GM12878 (cell line): ENCODE measurements around the gene MPDZ.

Source experiments
- ASH2L ChIP-seq: fragments of 300-600, 200-600 bp; sonication (generic); IDR thresholded peaks from 2 replicates; pipeline ENCODE4 v1.6.1; 2017; ENCODE audit warnings: low read depth, mild to moderate bottlenecking, borderline replicate concordance
- CTCF ChIP-seq, 3 experiments: IDR thresholded peaks in 2 of 3; conservative IDR thresholded peaks in 1 of 3; 2 replicates each; pipeline ENCODE4 v1.5.1; 2011; ENCODE audit warnings: low read depth in 3 of 3, low read length in 3 of 3, mild to moderate bottlenecking in 3 of 3, control low read depth in 2 of 3, moderate library complexity in 2 of 3, inconsistent platforms in 1 of 3, mixed read lengths in 1 of 3; ENCODE audit not compliant: control insufficient read depth in 2 of 3, insufficient read depth in 1 of 3; ENCODE audit errors: extremely low read depth in 1 of 3
- EGR1 ChIP-seq, 2 experiments: IDR thresholded peaks; 1 replicate in 1 of 2; 2 replicates in 1 of 2; pipeline ENCODE4 v1.6.1; 2011 to 2012; ENCODE audit warnings: low read depth in 2 of 2, low read length in 2 of 2, borderline replicate concordance in 1 of 2, mild to moderate bottlenecking in 1 of 2, moderate library complexity in 1 of 2
- ETV6 ChIP-seq, 2 experiments: fragments of 450-650 bp in 1 of 2; IDR thresholded peaks in 1 of 2; conservative IDR thresholded peaks in 1 of 2; 2 replicates each; pipeline ENCODE4 v1.6.1; 2014; ENCODE audit warnings: antibody characterized with exemption in 1 of 2, borderline replicate concordance in 1 of 2, low read depth in 1 of 2, mild to moderate bottlenecking in 1 of 2, moderate library complexity in 1 of 2
- FOXK2 ChIP-seq: fragments of 450-650 bp; IDR thresholded peaks from 2 replicates; pipeline ENCODE4 v1.6.1; 2017; ENCODE audit warnings: mild to moderate bottlenecking, moderate library complexity
- GABPA ChIP-seq: IDR thresholded peaks from 2 replicates; pipeline ENCODE4 v1.6.1; 2014; ENCODE audit warnings: antibody characterized with exemption, low read depth, mild to moderate bottlenecking, inconsistent platforms
- POLR2A ChIP-seq: IDR thresholded peaks from 2 replicates; pipeline ENCODE4 v1.6.1; 2011; ENCODE audit warnings: low read depth, mild to moderate bottlenecking, low read length
- POLR2AphosphoS5 ChIP-seq: IDR thresholded peaks from 2 replicates; pipeline ENCODE4 v1.6.1; 2011; ENCODE audit warnings: mild to moderate bottlenecking, low read length, inconsistent platforms
- RCOR1 ChIP-seq: conservative IDR thresholded peaks from 2 replicates; pipeline ENCODE4 v1.6.1; 2012; ENCODE audit warnings: low read depth, low read length, improper control_type of control experiment
- SRF ChIP-seq, 2 experiments: IDR thresholded peaks; 2 replicates each; pipeline ENCODE4 v1.6.1; 2011; ENCODE audit warnings: low read depth in 2 of 2, low read length in 2 of 2, mild to moderate bottlenecking in 1 of 2, moderate library complexity in 1 of 2
- SUPT20H ChIP-seq: IDR thresholded peaks from 2 replicates; pipeline ENCODE4 v1.6.1; 2011; ENCODE audit warnings: low read depth, mild to moderate bottlenecking, low read length, moderate library complexity, borderline replicate concordance; ENCODE audit not compliant: control insufficient read depth
- SUZ12 ChIP-seq: fragments of 200-600 bp; sonication (generic); IDR thresholded peaks from one replicate; pipeline ENCODE4 v1.6.1; 2018; ENCODE audit warnings: antibody characterized with exemption, mild to moderate bottlenecking; ENCODE audit not compliant: unreplicated experiment
- TF ChIP-seq, protein P1 (sequence below): IDR thresholded peaks from 2 replicates; pipeline ENCODE4 v1.6.1; 2012; ENCODE audit warnings: low read length, inconsistent platforms

- TF ChIP-seq EGR1 (IDR thresholded peaks at IDR 0.05; ENCODE audit: borderline replicate concordance in 1 of 2, low read depth in 2 of 2, low read length in 2 of 2) (no peak), RCOR1 (no peak), SUPT20H (no peak), FOXK2 (no peak), GABPA (no peak), SUZ12 (no peak), CTCF (IDR thresholded peaks at IDR 0.05 in 2 of 3, conservative IDR thresholded peaks at IDR 0.05 in 1 of 3; ENCODE audit: control insufficient read depth in 2 of 3, extremely low read depth in 1 of 3, insufficient read depth in 1 of 3, low read depth in 3 of 3, low read length in 3 of 3) (no peak), POLR2A (no peak), POLR2AphosphoS5 (no peak), ASH2L (no peak), ETV6 (conservative IDR thresholded peaks at IDR 0.05 in 1 of 2, IDR thresholded peaks at IDR 0.05 in 1 of 2; ENCODE audit: borderline replicate concordance in 1 of 2, low read depth in 1 of 2) (no peak), SRF (IDR thresholded peaks at IDR 0.05; ENCODE audit: low read depth in 2 of 2, low read length in 2 of 2) (no peak)
- TF ChIP-seq, protein P1, sequence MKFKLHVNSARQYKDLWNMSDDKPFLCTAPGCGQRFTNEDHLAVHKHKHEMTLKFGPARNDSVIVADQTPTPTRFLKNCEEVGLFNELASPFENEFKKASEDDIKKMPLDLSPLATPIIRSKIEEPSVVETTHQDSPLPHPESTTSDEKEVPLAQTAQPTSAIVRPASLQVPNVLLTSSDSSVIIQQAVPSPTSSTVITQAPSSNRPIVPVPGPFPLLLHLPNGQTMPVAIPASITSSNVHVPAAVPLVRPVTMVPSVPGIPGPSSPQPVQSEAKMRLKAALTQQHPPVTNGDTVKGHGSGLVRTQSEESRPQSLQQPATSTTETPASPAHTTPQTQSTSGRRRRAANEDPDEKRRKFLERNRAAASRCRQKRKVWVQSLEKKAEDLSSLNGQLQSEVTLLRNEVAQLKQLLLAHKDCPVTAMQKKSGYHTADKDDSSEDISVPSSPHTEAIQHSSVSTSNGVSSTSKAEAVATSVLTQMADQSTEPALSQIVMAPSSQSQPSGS = no peak
Observed at GRCh38 chr9:13186091-13186490, 93.4 kb downstream of the MPDZ start.
